GM18502 (cell line): ENCODE measurements around the gene EXOC6B.

Source experiments
- ATAC-seq: cut with Tn5 transposase; IDR thresholded peaks from one replicate; pipeline ENCODE4 v1.9.1; 2021; ENCODE audit warnings: mild to moderate bottlenecking; ENCODE audit not compliant: unreplicated experiment, poor library complexity

Gene EXOC6B

DNA sequence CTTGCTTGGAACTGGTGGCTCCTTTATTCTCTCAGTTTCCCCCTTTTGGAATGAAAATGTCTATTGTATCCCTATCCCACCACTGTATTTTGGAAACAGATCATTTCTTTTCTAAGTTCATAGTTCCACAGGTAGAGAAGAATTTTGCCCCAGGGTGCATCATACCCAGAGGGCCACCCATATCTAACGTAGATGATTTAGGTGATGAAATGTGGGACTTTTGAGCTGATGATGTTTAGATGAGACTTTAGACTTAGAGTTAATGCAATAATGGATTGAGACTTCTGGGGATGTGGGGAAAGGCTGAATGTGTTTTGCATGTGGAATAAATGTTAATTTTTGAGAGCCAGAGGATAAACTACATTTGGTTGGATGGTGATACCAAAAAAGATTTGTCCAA is 570.3 kb downstream of the EXOC6B start:
- ATAC-seq = no peak

DNA sequence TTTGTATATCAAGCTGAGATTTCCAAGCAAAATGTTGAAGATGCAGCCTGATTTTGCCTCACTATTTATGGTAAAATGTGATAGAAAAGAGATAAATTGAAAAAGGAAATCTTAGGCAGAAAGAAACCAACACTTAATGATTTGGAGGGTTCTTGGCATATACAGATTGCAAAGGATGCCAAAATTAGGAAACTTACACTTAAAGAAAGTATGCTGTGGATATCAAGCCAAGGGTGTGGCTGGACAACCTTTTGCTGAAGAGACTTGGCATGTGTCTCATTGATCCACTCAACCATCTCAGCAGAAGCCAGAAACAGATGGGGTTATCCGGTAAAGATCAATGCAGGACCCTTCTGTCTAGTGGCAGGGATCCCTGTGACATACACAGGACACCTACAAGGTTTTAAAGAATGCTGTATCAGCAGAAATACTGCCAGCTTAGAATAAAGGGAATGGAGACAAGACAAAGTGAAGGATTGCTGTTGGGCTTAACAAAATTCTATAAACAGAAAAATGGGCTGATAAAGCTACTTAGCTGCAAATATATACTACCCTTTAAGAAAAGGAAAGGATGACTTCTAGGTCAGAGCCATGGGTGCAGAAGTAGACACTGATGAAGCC is 570.9 kb downstream of the EXOC6B start:
- no peak for ATAC-seq

DNA sequence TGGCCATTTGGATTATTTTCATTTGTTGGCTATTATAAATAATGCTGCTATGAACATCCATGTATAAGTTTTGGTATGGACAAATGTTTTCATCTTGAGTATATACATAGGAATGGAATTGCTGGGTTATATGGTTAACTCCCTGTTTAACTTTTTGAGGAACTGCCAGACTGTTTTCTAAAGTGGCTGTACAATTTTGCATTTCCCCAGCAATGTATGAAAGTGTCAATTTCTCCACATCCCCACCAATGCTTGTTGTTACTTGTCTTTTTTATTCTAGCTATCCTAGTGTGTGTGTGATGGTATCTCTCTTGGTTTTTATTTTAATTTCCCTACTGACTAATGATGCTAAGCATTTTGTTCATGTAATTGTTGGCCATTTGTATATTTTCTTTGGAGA is 587.5 kb downstream of the EXOC6B start:
- ATAC-seq = no peak

DNA sequence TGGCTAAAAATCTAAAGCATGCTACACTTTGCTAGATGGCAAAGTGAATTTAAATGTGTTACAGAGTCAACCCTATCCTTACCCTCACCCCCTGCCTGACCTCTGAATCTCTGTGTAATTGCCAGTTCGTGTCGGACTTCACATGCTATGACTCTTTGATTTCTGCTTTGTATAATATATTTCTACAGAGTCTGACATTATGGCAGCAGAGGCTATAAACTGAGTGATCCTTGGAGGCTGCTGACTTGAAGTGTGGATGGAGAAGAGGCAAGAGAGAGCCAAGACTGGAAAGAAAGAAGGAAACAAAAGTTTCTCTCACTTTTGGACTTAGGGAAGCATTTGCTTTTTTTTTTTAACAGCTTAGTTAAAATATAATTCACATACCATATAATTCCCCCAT is 588.3 kb downstream of the EXOC6B start:
- ATAC-seq = no peak

DNA sequence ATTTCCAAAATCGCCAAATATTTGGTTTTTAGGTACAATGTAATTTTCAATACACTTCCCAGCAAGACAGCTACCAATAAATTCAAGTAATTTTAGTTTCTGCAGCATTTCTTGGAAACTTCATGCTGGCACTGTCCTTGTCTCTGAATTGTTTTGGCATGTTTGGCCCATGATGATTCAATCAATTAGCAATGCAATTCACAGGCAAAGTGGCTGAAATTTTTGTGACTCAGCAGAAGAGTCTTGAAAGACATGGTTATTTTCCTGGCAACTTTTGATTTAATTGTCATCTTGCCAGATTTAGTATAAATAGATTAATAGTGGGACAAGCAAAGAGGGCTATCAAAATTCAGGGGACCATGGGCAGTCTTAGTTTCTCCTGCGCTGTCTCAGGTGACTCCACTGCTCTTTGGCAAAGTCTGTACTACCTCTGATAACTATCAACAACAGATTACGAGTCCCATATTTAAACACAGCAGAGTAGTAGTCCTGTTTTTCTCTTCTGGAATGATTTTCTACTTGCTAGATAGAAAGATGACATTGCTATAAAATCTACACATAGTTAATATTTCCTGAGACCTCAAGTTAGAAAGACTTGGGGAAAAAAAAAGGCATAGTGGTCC is 589.3 kb downstream of the EXOC6B start:
- ATAC-seq = no peak

DNA sequence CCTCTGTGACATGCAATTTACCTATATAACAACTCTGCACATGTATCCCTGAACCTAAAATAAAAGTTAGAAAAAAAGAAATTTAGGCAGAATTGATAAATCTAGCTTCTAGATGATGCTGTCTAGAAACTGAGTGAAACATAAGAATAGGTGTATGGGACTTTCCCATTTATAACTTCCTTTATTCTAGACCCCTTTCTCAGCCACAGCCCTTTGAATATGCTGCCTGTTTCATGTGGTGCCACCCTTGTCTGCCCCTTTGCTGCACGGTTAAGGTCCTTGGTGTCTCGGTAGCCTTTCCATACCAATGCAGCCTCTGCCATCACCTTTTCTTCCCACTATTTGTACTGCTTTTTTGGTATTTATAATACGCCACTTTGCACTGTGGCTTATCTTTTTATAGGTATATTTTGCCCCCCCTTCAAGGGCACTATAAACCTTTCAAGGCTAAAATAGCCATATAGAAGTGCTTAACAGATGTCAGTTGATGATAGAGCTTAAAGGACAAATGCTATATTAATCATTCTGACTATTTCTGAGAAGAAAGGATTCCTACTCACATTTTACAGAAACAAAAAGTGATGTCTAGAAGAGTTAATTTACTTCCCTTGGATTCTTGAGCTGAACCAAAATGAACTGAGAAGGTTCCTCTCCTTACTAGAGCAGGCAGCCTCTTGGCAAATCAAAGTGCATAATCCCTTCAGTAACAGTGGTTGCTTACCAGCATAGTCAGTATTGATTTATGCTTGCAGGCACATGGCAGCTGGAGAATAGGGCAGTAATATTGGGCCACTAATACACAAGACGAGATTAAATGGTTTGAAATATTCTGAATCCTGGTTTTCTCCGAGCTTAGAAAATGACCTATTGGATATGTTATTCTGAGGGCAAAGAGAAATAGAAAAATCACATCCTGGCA is 590.1 kb downstream of the EXOC6B start:
- no peak for ATAC-seq

DNA sequence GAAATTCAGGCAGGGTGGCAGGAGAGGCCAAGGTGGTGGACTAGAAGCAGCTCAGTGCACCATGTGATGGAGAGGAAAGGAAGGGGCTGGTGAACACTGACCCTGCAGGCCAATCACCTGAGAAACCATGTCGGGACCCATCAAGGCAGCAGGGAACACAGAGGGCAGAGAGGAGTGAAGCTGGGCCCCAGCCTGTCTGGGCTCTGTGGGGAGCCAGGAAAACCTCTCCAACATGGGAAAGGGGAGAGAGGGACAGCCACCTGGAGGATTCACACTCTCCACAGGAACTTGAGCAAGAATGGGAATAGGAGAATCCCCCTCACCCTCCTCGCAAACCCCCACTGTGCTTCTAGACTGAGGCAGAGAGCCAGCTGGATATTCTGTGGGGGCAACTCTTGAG is 592.6 kb downstream of the EXOC6B start:
- ATAC-seq = no peak

DNA sequence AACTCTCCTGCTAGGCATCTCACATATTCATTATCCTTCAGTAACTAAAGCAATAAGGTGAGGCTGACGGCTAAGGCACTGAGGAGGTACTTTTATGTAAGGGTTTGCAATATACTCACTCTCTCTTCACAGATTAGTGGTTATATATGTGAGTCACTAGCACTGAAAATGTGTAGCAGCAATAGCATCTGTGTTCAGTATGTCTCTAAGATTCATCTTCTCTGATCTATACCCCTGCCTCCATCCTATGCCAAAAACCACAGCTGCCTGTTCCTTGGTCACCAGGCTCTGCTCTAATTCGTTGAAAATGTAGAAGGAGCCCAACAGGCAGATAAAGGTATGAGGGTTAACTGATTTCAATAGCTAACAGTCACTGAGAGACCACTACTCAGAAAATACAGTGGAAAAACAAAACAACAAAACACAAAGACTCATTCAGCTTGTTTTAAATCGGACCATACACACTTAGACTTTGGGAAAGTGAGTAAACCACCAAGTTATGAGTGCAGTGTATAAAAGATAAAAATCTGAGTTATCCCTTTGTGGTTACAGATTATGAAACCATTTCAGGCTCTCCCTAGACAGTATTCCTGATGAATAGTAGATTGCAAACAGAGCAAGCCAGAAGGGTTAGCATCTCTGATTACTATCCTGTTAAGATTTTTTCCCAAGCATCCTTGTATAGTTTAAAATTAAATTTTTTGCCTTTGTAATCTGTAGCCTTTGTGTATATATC is 602.8 kb downstream of the EXOC6B start:
- ATAC-seq = no peak

DNA sequence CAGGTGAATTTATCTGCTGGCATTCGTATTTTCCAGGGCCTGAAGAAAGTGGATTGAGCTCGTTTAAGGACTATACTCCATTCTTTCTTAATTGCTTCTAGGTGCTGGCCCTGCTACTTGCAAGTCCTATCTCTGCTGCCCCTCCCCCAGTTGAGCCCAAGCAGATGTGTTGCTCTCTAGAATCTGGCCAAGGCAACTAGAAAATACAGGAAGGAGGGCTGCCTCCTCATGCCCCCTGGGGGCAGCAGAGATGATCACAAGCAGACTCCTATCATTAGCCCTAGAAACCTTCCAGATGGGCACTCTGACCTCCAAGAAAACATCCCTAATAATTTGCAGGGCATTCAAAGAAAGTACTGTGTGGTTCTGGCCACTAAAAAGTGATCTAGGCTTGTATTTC is 605.7 kb downstream of the EXOC6B start:
- no peak for ATAC-seq

DNA sequence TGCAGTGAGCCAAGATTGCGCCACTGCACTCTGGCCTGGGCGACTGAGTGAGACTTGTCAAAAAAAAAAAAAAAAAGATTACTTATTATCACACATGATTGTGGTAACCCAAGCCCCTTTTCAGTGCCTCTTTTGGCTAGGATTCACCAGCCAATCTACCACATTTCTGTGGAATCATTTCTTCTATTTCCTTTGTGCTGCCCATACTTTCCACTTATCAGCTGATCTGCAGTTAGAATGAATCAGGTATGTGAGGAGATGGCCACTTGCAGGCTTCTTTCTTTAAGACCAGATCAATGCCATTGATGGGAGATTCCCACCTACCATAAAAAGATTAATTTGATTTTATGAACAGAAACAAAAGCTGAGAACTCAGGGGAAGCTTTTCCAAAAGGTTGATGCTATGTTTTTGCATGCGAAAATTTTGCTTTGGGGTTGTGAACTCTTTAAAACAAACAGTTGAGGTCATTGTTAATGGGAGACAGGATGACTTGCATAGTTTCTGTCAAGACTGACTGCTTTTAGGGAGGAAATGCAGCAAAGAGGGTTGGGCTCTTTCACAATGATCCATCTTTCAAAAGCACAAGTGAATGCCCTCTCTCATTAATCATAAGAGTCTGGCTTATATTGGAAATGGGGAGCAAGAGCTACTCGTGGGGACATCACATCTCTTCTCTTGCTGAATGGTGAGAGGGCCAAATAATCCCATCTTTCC is 611.2 kb downstream of the EXOC6B start:
- no peak for ATAC-seq

DNA sequence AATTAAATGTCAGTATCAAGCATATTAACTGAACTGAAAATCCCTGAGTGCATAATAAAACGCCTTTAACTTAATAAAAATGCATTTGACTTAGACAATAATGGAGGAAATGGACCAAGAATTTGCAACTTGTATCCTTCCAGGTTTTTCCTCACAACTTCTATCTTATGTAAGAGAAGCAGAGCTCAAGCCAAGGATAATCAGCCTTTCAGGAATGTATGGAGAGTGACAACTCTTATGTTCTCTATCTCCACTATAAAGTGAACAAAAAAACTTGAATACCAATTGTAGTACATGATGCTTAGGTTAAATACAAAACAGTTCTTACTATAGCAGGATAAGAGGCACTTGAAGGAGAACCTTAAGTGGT is 613.4 kb downstream of the EXOC6B start:
- no peak for ATAC-seq

DNA sequence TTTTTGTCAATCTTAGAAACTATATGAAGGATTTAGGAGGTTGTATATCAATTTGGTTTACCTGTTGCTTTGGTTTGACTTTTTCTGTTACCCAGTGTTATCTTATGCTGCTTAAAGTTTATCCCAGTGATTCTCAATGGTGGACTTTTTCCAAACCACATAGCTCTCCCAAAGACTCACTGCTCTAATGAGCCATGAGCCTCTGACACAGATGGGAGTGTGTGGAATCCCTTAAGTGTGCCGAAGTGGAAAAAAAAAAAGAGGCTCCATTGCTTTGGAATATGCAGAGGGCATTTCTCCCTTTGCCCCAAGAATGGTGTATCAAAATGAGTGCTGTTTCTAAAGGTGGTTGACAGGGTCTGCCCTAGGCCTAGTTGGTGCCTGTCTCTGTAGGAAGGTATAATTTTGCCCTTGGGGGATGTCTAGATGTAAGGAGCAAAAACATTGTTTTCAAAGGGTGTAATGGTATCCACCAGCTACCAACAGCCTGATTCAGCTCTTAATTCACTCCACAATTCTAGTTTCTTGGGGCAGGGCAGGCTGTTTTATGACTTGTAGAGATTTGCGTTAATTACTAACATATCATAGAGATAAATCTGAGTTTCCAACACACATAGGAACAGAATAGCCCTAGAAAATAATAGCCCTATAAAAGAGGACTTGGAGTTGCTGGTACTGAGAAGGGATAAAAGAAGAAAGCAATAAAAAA is 613.9 kb downstream of the EXOC6B start:
- no peak for ATAC-seq

DNA sequence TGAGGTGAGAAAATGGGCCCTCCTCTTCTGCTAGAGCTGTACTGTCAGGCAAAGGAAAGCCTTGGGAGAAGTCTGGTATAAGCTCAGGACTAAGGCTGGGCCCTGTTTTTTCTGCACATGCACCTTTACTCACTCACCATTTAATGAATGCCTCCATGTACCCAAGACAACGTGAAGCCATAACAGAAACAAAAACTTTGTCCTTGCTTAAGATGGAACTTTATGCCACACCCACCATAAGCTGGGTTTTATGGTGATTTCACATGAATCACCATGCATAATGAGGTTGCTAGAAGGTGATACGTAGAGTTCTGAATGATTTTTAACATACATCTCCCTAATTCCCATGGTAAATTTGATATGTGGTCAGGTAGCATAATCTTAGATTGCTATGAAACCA is 614.5 kb downstream of the EXOC6B start:
- ATAC-seq = no peak

DNA sequence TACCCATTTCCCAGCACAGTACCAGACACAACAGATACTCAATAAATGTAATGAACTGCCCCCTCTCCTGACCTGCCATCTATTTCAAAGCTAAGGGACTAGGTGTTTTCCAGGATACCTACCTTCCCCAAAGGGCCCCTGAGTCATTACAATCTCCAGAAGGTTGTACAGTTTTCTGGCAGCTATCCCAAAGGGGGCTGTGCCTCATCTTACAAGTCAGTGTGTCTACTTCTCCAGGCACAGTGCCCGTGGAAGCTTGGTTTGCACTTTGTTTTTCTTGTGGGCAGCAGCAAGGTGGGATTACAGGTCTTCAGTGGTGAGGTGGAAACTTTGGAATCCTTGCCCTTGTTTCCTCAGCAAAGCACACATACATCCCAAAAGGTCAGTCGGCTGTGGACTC is 615.4 kb downstream of the EXOC6B start:
- ATAC-seq = no peak

DNA sequence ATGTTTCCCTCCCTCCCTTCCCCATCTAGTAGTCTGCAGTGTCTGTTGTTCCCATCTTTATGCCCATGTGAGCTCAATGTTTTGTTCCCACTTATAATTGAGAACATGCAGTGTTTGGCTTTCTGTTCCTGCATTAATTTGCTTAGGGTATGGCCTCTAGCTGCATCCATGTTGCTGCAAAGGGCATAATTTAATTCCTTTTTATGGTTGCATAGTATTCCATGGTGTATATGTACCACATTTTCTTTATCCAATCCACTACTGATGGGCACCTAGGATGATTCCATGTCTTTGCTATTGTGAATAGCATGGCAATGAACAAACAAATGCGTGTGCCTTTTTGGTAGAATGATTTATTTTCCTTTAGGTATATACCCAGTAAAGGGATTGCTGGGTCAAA is 617.6 kb downstream of the EXOC6B start:
- ATAC-seq = no peak

DNA sequence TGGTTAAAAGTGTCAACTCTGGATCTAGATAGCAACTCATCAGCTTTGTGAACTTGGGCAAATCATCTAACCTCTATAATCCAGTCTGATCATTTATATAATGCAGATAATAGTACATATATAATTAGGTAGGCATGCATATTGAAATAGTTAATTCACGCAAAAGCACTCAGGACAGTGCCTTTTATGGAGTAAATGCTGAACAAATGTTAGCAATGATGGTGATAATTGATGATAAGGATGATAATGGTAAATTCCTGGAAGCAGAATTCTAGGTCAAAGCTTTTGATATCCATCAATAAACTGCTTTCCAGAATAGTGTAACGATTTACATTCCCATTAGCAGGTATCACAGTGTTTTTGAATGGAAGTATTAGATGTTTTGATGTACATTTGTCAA is 618.5 kb downstream of the EXOC6B start:
- no peak for ATAC-seq

DNA sequence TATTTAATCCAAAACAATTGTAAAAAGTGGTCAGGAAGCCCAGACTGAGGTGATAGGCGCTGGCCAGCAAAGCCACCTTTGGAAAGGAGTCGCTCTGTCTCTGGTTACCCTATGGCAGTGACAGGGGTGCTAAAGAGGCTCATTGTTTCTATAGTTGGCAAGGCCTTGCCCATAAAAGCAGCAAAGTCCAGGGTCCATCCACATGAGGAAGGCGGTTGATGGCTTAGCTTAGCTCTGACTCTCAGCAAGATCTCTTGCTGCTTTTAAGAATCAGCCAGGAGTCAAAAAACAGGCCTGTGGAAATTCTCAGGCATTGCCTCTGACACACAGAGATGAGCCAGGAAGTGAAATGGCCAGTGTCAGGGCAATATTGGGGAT is 620.3 kb downstream of the EXOC6B start:
- no peak for ATAC-seq

DNA sequence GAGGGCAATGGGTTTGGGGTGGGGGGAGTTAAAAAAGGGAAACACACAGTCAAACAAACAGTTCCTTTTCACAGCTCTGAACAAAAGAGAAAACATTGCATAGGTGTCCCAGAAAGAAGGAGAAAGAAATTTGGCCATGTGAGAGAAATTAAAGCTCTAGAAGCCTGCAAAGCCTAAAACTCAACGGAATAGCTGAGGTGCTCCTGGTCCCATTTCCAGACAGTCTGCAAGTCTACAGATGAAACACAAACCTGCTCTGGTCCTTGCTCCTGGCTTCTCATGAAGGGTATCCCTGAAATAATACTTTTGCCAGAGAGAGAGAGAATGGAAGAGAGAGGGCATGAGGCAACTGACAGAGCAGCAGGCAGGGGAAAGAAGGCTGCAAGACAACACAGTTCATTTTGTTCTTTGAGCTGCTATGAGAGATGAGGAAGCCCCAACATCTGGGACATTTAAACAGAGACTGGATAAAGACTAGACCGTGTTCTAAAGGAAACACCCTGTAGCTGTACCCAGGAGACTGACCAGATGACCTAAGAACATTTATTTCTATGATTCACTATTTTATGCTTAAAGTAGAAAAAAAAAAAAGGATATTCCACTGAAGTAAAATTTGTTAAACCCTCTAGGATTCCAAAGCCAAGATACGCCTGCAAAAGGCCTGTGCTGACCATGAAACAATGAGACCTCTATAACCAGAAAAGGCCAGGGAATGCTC is 620.9 kb downstream of the EXOC6B start:
- no peak for ATAC-seq

DNA sequence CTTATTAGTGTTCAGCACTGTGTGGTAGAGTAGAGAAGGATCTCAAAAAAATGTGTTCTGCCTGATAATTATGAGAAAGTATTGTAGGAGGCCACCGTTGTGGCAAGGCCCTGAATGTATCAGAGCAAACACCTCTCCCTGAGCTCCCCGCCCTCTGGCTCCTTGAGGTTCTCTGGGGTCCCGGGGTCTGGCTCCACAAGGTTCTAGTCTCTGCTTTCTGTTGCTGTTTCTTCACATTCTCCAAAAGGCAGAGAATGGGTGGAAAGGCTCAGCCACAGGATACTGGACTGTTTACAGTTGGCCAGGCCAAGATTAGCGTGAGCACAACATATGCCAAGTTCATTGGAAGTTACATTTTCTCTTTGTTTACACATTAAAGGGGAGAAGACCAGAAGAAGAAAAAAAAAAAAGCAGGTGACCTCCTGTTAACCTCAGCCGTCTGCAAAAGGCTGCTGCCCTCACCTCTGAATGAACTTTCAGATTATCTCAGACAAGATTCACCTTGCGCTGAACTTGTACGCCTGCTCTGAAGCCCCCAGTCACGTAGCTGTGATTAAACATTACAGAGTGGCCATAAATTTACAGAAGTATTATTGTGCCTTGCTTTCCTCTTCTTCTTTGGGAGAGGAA is 621.6 kb downstream of the EXOC6B start:
- ATAC-seq = no peak
